Measurements from ENCODE around the gene GTF3C2.
A peak's percentile ranks its signal among the peaks of the same experiment; 100 is the strongest.
"Not testable (repeated sequence)": the region's sequence is repeated elsewhere in the genome, so short reads cannot be mapped to it uniquely, and the experiment has no call there.

Gene GTF3C2

DNA sequence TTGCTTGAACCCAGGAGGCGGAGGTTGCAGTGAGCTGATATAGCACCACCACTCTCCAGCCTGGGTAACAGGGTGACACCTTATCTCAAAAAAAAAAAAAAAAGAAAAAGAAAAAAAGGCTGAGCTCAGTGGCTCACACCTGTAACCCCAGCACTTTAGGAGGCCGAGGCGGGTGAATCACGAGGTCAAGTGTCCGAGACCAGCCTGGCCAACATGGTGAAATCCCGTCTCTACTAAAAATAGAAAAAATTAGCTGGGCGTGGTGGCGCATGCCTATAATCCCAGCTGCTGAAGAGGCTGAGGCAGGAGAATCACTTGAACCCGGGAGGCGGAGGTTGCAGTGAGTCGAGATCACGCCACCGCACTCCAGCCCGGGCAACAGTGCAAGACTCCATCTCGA lies 36.7 kb downstream of the GTF3C2 start:
- not testable (repeated sequence) for DNase-seq

DNA sequence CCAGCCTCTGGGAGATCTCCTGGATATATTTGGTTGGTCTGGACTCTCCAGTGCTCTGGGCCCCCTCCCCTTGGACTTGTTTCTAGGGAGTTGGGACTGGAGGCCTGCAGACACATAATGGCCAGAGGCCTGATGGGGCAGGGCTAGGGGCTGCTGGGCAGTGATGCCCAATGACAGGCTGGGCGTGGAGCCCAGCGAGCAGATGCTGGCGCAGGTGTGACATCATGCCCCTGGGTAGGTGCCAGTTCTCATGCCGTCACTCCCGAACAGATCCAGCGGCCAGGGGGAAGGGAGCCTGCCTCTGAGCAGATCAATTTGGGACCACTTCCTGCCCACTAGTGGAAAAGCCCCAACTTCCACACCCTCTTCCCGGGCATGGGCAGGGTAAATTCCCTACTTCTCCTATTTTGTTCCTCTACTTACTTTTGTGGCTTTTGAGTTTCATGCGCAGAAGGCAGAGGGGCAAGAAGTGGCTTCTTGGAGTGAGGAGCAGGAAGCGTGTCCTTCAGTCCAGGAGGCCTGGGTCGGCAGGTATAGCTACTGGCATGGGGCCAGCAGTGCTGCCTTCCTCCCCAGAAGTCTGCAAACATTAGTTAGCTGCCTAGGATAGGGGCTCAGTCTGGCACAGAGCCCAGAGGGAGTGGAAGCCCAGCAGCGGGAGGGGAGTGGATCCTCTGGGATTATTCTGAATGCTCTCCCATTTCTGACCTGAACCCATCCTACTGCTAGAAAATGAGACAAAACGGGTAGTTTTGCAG lies 39.7 kb downstream of the GTF3C2 start:
- no peak for DNase-seq

GRCh38 chr2:27315122-27315521 lies 41.4 kb downstream of the GTF3C2 start:
- no peak for DNase-seq

DNA sequence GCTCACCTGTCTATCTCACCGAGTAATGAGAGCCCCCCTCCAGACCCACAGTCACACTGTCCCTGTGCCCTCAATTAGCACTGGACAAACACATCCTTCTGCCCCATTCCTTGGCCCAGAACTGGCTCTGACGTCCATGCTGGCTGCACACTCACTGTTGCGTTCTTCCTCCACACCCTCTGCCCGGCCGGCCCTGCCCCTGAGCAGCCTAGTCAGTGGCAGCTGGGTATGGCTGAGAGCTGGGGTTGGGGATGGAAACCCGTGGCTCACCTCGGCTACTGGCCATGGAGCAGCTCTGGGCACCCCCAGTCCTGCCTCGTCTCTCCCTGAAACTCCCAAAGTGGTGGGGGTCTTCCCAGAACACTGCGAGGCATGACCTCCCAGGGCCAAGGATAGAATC lies 41.9 kb downstream of the GTF3C2 start:
- DNase-seq, result no peak

- no peak for DNase-seq
Measured at GRCh38 chr2:27313882-27314645, 42.5 kb downstream of the GTF3C2 start.

- DNase-seq, result no peak
Measured at GRCh38 chr2:27312152-27312551, 44.4 kb downstream of the GTF3C2 start.

- DNase-seq, result no peak
Measured at GRCh38 chr2:27309651-27310050, 46.9 kb downstream of the GTF3C2 start.

- peak; percentile 35 for DNase-seq
Measured at GRCh38 chr2:27308359-27308881, 48.1 kb downstream of the GTF3C2 start, which contains the start of gene UCN. Gene UCN, minus strand, starts transcription at chr2:27308445. Its CDS starts 550 bp downstream, at chr2:27307895.

DNA sequence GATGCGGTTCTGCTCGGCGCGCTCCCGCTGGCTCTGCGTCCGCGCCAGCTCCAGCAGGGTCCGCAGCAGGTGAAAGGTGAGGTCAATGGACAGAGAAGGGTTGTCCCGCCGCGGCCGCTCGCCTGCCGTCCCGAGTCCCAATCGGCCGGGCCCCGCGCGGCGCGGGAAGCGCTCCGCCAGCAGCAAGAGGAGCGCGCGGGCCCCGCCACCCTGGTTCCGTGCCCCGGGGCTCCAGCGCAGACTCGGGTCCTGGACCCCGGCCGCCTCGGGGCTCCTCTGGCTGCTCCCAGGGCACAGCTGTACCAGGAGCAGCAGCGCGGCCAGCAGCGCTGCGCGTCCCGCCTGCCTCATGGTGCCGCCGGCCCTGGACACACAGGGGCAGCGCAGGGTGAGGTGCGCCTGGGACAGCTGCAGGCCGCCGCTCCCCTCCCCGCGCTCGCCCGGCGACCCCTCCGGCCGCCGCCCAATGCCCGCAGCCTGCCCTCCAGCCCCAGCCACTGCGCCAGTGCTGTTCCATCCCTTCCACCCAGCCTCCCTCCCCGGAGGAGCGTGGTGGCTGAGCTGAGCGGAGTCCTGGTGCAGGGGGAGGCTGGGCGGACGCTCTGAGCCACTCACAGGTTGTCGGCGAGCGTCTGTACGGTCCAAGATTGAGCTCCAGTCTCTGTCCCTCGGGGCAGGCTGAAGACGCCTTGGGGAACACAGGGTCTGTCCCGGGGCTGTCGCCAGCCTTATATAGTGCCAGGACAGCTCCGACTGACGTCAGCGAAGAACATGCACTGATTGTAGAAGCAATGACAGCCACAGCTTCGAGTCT lies 48.8 kb downstream of the GTF3C2 start:
- no peak for DNase-seq

DNA sequence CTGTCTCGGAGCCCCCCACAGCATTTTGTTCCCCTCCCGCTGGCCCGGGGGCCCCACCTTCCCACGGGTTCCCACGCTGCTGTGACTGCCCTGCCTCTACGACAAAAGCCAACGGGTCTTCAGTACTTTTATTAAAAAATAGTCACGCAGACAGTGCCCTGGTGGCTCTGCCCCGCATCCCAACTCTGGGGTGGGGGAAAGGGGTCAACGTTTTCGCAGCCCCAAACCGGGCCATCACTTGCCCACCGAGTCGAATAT lies 49.3 kb downstream of the GTF3C2 start:
- no peak for DNase-seq

GRCh38 chr2:27306573-27307286 lies 49.8 kb downstream of the GTF3C2 start:
- DNase-seq, result no peak

- DNase-seq, result no peak
Measured at GRCh38 chr2:27306136-27306535, 50.4 kb downstream of the GTF3C2 start.

GRCh38 chr2:27305516-27305915 lies 51.0 kb downstream of the GTF3C2 start:
- no peak for DNase-seq

GRCh38 chr2:27304488-27305240 lies 51.9 kb downstream of the GTF3C2 start:
- no peak for DNase-seq

DNA sequence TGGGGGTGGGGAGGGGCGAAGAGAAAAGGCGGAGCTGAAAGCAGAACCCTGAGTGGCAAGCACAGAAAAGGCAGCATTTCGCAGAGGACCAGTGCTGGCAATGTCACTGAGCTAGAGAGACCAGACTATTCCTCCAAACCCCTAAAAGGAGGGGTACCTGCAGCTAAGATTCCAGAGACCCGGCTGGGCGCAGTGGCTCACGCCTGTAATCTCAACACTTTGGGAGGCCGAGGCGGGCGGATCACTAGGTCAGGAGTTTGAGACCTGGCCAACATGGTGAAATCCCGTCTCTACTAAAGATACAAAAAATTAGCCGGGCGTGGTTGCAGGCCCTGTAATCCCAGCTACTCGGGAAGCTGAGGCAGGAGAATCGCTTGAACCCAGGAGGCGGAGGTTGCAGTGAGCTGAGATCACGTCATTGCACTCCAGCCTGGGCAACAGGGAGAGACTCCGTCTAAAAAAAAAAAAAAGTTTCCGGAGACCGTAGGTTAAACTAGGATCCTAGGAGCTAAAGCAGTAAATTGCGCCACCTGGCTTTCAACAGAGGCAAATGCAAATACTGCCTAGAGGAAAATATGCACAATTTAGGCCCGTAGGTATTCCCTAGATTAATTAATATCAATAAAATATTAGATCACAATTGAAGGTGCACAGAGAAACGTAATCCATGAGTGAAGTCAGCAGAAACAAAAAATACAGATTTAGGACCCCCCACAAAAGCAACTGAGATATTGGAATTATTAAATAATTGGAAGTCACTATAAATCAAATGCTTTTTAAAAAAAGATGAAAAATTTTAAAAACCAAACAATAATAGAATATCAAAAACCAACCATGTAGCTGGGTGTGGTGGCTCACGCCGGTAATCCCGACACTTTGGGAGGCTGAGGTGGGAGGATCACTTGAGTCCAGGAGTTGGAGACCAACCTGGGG lies 53.2 kb downstream of the GTF3C2 start:
- DNase-seq, result peak; percentile 67

DNA sequence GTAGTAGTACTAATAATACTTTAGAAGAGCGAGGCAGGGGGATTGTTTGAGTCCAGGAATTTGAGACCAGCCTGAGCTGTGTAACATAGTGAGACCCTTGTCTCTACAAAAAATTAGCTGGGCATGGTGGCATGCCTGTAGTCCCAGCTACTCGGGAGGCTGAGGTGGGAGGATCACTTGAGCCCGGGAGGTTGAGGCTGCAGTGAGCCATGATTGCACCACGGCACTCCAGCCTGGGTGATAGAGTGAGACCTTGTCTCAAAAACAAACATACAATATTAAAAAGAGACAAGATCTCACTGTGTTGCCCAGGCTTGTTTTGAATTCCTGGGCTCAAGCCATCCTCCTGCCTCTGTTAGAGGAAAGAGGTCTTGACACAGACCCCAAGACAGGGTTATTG lies 56.0 kb downstream of the GTF3C2 start:
- DNase-seq, result not testable (repeated sequence)

GRCh38 chr2:27298391-27299080 lies 58.0 kb downstream of the GTF3C2 start:
- no peak for DNase-seq

DNA sequence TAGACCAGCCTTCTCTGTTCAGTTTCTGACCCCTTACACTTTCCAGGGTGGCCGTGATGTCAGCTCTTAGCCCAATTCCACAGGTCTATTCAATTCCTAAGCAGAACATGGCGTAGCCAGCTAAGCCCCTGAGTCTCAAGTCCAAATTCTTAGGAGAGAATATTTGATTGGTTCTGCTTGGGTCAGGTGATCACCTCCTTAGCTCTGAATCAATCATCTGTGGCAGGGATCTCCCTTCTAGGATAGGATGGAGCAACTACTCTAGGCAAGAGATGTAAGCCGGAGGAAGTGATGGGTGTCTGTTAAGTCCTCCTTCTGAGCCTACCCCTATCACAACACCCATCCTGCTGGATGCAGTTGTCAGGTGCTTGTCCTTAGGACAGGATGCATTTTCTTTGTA lies 59.4 kb downstream of the GTF3C2 start:
- DNase-seq, result no peak

DNA sequence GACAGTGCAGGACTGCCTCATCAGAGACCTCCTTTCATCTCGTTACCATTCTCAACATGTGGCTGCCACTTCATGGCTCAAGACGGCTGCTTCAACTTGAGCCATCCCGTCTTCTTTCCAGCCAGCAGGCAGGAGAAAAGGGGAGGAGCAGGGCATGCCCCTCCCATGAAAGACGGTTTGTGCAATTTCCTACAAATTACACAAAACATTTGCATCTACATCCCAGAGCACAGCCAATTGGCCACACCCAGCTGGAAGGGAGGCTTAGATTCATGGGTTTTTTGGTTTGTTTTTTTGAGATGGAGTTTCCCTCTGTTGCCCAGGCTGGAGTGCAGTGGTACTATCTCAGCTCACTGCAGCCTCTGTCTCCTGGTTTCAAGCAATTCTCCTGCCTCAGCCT lies 60.1 kb downstream of the GTF3C2 start:
- DNase-seq, result no peak

DNA sequence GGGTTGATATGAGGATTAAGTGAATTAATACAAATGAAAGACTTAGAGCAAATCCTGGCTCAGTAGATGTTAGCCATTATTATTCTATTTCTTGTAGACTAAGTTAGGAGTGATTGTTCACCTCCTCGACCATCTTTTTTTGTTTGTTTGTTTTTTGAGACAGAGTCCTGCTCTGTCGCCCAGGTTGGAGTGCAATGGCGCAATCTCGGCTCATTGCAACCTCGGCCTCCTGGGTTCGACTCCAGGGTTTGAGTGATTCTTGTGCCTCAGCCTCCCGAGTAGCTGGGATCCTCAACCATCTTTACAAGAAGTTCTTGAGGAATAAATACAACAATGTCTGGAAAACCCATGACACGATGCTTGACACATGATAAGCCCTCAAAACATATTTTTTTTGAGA lies 61.6 kb downstream of the GTF3C2 start:
- DNase-seq, result no peak
